MCF 10A (cell line): ENCODE data around the gene FAN1. TPM values are rescaled to one million over a fixed set of nuclear protein-coding genes. Genes with fewer than 3 reads are reported as not detected.

Experiments used
- BruUV-seq: library from RNA; stranded (reverse); fragments of 400-500 nt; replicated peaks from 2 replicates; lab custom pipeline; 2021; lab: Mats Ljungman, UMichigan
- CTCF ChIA-PET: fragments of 300-600 bp; sonication (Branson Sonifier 250); formaldehyde crosslinking; extraction: SDS; loops from one replicate; lab custom pipeline; 2021; ENCODE audit warnings: antibody characterized with exemption, inconsistent platforms; lab: Yijun Ruan, JAX
- POLR2A ChIA-PET: fragments of 300-600, 350-650 bp; sonication (Branson Sonifier 250); formaldehyde crosslinking; extraction: SDS; loops from one replicate; lab custom pipeline; 2020; ENCODE audit warnings: antibody characterized with exemption, inconsistent platforms; lab: Yijun Ruan, JAX
- DNase-seq: peaks from one replicate; pipeline ENCODE4 v3.0.0-alpha.2; 2018; ENCODE audit not compliant: unreplicated experiment
- H3K27ac Mint-ChIP-seq: one replicate; pipeline ENCODE4 v1.8.0; 2022; ENCODE audit warnings: mild to moderate bottlenecking, low read depth, mixed read lengths; ENCODE audit not compliant: unreplicated experiment
- H3K27me3 Mint-ChIP-seq: one replicate; pipeline ENCODE4 v1.8.0; 2022; ENCODE audit warnings: mixed read lengths; ENCODE audit not compliant: insufficient read depth, unreplicated experiment
- H3K36me3 Mint-ChIP-seq: one replicate; pipeline ENCODE4 v1.8.0; 2022; ENCODE audit warnings: mild to moderate bottlenecking, moderate library complexity, mixed read lengths; ENCODE audit not compliant: insufficient read depth, unreplicated experiment
- H3K4me1 Mint-ChIP-seq: one replicate; pipeline ENCODE4 v1.8.0; 2022; ENCODE audit warnings: mixed read lengths; ENCODE audit not compliant: insufficient read depth, unreplicated experiment
- H3K4me3 Mint-ChIP-seq: one replicate; pipeline ENCODE4 v1.8.0; 2022; ENCODE audit warnings: mild to moderate bottlenecking, moderate library complexity, mixed read lengths; ENCODE audit not compliant: unreplicated experiment
- H3K9me3 Mint-ChIP-seq: one replicate; pipeline ENCODE4 v1.8.0; 2022; ENCODE audit warnings: mixed read lengths; ENCODE audit not compliant: unreplicated experiment
- intact Hi-C: fragments of 100-400 bp; cut with micrococcal nuclease; formaldehyde crosslinking; loops from 2 replicates; pipeline ENCODE4 v1.14.1; 2022
- total RNA-seq: library from RNA; stranded (reverse); gene quantifications from 2 replicates; pipeline ENCODE4 v1.2.3, GENCODE V29; 2022
- TF ChIP-seq, protein P1 (sequence below): fragments of 200-600 bp; IDR thresholded peaks from one replicate; pipeline ENCODE4 v1.8.0; 2022; ENCODE audit warnings: antibody characterized with exemption, mild to moderate bottlenecking; ENCODE audit not compliant: unreplicated experiment

FAN1 gene
- total RNA-seq, 1 experiment from 2014 or later, result 22.4 TPM

- H3K9me3 Mint-ChIP-seq, result no peaks in the 10 kb centered on the region
- H3K27ac Mint-ChIP-seq, result peak overlapping the region; percentile 36
- intact Hi-C loops, result no loop called here
- ChIA-PET CTCF (interaction anchor here (0.5 to 3.9 kb wide), 7 partner anchors 10 to 184 kb away, joined by 3 to 37 read pairs (median 6); no protein-coding TSS in a partner anchor), POLR2A (interaction anchor here (1.0 to 4.8 kb wide), 2 partner anchors 11 to 28 kb away, joined by 3 to 30 read pairs; partner anchors contain the start of gene MTMR10)
- BruUV-seq, result no TSS peak
- DNase-seq, result no peak
- peaks cover 36% of the 10 kb centered on the region for H3K36me3 Mint-ChIP-seq
- H3K4me1 Mint-ChIP-seq, result peaks cover 15% of the 10 kb centered on the region
- TF ChIP-seq, protein P1, sequence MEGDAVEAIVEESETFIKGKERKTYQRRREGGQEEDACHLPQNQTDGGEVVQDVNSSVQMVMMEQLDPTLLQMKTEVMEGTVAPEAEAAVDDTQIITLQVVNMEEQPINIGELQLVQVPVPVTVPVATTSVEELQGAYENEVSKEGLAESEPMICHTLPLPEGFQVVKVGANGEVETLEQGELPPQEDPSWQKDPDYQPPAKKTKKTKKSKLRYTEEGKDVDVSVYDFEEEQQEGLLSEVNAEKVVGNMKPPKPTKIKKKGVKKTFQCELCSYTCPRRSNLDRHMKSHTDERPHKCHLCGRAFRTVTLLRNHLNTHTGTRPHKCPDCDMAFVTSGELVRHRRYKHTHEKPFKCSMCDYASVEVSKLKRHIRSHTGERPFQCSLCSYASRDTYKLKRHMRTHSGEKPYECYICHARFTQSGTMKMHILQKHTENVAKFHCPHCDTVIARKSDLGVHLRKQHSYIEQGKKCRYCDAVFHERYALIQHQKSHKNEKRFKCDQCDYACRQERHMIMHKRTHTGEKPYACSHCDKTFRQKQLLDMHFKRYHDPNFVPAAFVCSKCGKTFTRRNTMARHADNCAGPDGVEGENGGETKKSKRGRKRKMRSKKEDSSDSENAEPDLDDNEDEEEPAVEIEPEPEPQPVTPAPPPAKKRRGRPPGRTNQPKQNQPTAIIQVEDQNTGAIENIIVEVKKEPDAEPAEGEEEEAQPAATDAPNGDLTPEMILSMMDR, result no peak
- H3K27me3 Mint-ChIP-seq, result no peaks in the 10 kb centered on the region
- H3K4me3 Mint-ChIP-seq, result no peak overlapping the region
These were observed 60.0 kb downstream of the FAN1 start for GRCh38 chr15:30963681-30964080.

DNA sequence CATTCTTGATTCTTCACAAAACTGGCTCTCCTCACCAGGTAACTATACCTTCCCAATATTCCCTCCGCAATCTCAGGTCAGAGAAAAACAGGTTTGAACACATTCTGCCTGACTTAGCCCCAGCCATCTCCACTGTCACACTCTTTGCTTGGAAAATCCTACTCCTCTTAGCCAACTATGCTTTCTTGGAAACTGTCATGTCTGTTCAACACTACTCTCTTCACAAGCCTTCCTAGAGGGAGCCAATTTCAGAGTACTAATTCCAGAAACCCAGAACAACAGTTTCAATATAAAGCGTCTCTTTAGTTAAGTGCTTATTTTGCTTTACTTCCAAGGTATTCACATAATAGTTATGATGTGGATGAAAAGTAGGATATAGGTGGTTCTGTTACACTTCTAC is 66.0 kb downstream of the FAN1 start:
- Mint-ChIP-seq H3K9me3 (no peaks in the 10 kb centered on the region), H3K36me3 (peaks cover 32% of the 10 kb centered on the region), H3K27ac (no peak overlapping the region), H3K4me3 (no peak overlapping the region), H3K27me3 (no peaks in the 10 kb centered on the region), H3K4me1 (no peaks in the 10 kb centered on the region)
- POLR2A ChIA-PET, result interaction anchor here (2.4 kb wide), 1 partner anchor 22 kb away, joined by 10 read pairs; the partner anchor contains the start of gene MTMR10
- CTCF ChIA-PET, result interaction anchor here (0.9 to 2.8 kb wide), 3 partner anchors 11 to 160 kb away, joined by 4 to 7 read pairs (median 4); no protein-coding TSS in a partner anchor
- DNase-seq, result no peak
- TF ChIP-seq, protein P1, result no peak
- intact Hi-C loops, result no loop called here
- BruUV-seq, result no TSS peak

DNA sequence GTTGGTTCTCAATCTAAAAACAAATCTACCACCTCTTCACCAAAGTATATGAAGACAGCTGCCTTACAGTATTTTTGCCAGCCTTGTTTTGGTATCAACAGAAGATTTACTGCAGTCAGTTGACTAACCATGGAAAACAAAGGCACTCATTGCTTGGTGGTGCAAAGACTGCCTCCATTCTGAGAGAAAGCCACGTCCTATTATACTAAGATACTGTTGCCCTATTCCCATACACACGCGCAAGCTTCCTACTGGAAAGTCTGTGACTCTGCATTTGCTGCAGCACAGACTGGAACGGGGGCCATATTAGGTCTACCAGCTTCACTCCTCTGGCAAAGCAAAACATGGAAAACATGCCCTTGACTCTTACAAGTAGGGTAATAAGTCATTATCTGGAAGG is 69.7 kb downstream of the FAN1 start:
- no peaks in the 10 kb centered on the region for H3K27me3 Mint-ChIP-seq
- no peaks in the 10 kb centered on the region for H3K9me3 Mint-ChIP-seq
- TF ChIP-seq, protein P1, result no peak
- ChIA-PET CTCF (interaction anchor here (0.5 to 1.2 kb wide), 5 partner anchors 10 to 599 kb away, joined by 3 to 4 read pairs (median 3); no protein-coding TSS in a partner anchor), POLR2A (interaction anchor here (0.7 to 1.7 kb wide), 4 partner anchors 11 to 1064 kb away, joined by 3 to 6 read pairs (median 4); partner anchors contain the start of gene MTMR10)
- intact Hi-C loops, result no loop called here
- TSS peak; percentile 12 for BruUV-seq
- H3K4me3 Mint-ChIP-seq, result no peak overlapping the region
- peaks cover 42% of the 10 kb centered on the region for H3K36me3 Mint-ChIP-seq
- H3K4me1 Mint-ChIP-seq, result no peaks in the 10 kb centered on the region
- H3K27ac Mint-ChIP-seq, result no peak overlapping the region
- no peak for DNase-seq

DNA sequence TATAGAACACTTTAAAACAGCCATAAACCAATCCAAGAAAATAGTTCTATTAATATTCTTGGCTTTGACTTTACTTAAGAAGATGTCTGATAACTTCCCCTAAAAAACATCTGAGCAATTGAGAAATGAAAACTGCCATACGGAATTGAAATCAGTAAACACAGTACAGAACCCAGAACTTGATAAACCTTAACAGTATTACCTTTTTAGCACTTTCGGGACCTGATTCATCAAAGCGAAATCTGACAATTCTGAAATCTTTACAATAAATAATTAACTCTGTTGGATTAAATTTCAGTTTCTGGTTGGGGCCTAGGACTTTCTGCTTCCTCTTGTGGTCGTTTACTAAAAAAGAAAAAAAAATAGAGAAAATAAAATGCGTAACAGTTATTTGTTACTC is 70.4 kb downstream of the FAN1 start:
- Mint-ChIP-seq H3K4me3 (no peak overlapping the region), H3K4me1 (no peaks in the 10 kb centered on the region), H3K9me3 (no peaks in the 10 kb centered on the region), H3K27me3 (no peaks in the 10 kb centered on the region), H3K36me3 (peaks cover 42% of the 10 kb centered on the region), H3K27ac (no peak overlapping the region)
- no TSS peak for BruUV-seq
- CTCF ChIA-PET, result interaction anchor here (1.0 kb wide), 1 partner anchor 11 kb away, joined by 3 read pairs; no protein-coding TSS in a partner anchor
- intact Hi-C loops, result no loop called here
- TF ChIP-seq, protein P1, result no peak
- POLR2A ChIA-PET, result interaction anchor here (0.7 to 1.7 kb wide), 4 partner anchors 10 to 1064 kb away, joined by 3 to 6 read pairs (median 4); partner anchors contain the start of gene MTMR10
- no peak for DNase-seq
